ENCODE measurements around the gene SNAI3. TPM values are rescaled to one million over a fixed set of nuclear protein-coding genes. Genes with fewer than 3 reads are reported as not detected.

Gene SNAI3
- total and polyA plus RNA-seq, 9 of the 15 experiments (the other 6 are each of a cell fraction or from before 2014, with no cell fraction given): 0.04 to 4.1 (median 0.80) TPM; not detected in 1

DNA sequence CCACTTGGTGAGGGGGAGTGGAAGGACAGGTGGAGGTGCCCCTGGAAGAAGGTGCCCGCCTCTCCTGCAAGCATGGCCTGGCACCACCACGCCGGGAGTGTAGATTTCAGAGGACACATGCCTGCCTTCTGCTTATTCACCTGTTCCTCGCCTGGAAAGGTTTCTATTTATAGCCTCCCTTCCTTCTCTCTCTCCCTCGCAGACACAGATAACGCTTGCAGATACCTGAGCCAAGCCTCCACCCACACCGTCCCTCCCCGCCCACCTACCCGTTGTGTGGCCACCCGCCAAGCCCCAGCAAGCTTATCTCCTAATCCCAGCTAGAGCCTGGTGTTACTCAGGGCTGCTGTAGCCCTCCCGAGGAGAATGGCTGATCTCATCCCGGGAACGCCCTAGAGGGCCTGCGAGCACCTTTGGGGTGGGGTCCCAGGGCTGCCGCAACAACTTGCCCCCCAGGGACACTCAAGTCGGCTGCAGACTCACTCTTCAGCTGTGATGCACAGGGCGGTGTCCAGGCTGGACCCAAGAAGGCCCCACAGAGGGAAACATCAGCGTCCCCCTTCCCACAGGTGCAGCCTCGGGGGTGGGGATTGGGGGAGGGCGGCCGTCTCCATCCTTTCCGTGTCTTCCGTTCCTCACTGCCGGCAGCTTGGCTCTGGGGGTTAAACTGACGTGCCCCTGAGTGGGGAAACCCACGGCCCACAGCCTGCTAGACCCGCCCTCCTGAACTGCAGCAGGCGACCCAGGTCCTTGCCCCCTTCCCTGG, 1.9 kb upstream of the SNAI3 start (continued):
- TF ChIP-seq, protein P1, sequence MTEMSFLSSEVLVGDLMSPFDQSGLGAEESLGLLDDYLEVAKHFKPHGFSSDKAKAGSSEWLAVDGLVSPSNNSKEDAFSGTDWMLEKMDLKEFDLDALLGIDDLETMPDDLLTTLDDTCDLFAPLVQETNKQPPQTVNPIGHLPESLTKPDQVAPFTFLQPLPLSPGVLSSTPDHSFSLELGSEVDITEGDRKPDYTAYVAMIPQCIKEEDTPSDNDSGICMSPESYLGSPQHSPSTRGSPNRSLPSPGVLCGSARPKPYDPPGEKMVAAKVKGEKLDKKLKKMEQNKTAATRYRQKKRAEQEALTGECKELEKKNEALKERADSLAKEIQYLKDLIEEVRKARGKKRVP (CRISPR knock-in tag; IDR thresholded peaks at IDR 0.05): no peak
- TF ChIP-seq XRCC3 (IDR thresholded peaks at IDR 0.05) (no peak), TAF15 (IDR thresholded peaks at IDR 0.05; ENCODE audit: low read depth, low read length) (0 out of 2 replicates have a peak, but pooled peaks have one; percentile 51), NR1H2 (CRISPR knock-in tag; IDR thresholded peaks at IDR 0.05) (no peak), PHF21A (IDR thresholded peaks at IDR 0.05; ENCODE audit: borderline replicate concordance, low read depth) (peak; percentile 79), NR3C1 (CRISPR knock-in tag; IDR thresholded peaks at IDR 0.05) (no peak), ZNF121 (CRISPR knock-in tag; conservative IDR thresholded peaks at IDR 0.05) (peak; percentile 4), ZNF232 (CRISPR knock-in tag; IDR thresholded peaks at IDR 0.05) (no peak), NRF1 (conservative IDR thresholded peaks at IDR 0.05 in 1 of 2, IDR thresholded peaks at IDR 0.05 in 1 of 2) (peak in 1 of 2 experiments; percentile 39; a peak in 1 of 4 replicates)
- TF ChIP-seq, protein P2, sequence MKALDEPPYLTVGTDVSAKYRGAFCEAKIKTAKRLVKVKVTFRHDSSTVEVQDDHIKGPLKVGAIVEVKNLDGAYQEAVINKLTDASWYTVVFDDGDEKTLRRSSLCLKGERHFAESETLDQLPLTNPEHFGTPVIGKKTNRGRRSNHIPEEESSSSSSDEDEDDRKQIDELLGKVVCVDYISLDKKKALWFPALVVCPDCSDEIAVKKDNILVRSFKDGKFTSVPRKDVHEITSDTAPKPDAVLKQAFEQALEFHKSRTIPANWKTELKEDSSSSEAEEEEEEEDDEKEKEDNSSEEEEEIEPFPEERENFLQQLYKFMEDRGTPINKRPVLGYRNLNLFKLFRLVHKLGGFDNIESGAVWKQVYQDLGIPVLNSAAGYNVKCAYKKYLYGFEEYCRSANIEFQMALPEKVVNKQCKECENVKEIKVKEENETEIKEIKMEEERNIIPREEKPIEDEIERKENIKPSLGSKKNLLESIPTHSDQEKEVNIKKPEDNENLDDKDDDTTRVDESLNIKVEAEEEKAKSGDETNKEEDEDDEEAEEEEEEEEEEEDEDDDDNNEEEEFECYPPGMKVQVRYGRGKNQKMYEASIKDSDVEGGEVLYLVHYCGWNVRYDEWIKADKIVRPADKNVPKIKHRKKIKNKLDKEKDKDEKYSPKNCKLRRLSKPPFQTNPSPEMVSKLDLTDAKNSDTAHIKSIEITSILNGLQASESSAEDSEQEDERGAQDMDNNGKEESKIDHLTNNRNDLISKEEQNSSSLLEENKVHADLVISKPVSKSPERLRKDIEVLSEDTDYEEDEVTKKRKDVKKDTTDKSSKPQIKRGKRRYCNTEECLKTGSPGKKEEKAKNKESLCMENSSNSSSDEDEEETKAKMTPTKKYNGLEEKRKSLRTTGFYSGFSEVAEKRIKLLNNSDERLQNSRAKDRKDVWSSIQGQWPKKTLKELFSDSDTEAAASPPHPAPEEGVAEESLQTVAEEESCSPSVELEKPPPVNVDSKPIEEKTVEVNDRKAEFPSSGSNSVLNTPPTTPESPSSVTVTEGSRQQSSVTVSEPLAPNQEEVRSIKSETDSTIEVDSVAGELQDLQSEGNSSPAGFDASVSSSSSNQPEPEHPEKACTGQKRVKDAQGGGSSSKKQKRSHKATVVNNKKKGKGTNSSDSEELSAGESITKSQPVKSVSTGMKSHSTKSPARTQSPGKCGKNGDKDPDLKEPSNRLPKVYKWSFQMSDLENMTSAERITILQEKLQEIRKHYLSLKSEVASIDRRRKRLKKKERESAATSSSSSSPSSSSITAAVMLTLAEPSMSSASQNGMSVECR (CRISPR knock-in tag; IDR thresholded peaks at IDR 0.05): no peak; the same call in 1 of the 2 replicates
- TF ChIP-seq, protein P3, sequence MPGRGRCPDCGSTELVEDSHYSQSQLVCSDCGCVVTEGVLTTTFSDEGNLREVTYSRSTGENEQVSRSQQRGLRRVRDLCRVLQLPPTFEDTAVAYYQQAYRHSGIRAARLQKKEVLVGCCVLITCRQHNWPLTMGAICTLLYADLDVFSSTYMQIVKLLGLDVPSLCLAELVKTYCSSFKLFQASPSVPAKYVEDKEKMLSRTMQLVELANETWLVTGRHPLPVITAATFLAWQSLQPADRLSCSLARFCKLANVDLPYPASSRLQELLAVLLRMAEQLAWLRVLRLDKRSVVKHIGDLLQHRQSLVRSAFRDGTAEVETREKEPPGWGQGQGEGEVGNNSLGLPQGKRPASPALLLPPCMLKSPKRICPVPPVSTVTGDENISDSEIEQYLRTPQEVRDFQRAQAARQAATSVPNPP (IDR thresholded peaks at IDR 0.05; ENCODE audit: borderline replicate concordance, insufficient read depth, insufficient read length): no peak
- TF ChIP-seq, protein P4, sequence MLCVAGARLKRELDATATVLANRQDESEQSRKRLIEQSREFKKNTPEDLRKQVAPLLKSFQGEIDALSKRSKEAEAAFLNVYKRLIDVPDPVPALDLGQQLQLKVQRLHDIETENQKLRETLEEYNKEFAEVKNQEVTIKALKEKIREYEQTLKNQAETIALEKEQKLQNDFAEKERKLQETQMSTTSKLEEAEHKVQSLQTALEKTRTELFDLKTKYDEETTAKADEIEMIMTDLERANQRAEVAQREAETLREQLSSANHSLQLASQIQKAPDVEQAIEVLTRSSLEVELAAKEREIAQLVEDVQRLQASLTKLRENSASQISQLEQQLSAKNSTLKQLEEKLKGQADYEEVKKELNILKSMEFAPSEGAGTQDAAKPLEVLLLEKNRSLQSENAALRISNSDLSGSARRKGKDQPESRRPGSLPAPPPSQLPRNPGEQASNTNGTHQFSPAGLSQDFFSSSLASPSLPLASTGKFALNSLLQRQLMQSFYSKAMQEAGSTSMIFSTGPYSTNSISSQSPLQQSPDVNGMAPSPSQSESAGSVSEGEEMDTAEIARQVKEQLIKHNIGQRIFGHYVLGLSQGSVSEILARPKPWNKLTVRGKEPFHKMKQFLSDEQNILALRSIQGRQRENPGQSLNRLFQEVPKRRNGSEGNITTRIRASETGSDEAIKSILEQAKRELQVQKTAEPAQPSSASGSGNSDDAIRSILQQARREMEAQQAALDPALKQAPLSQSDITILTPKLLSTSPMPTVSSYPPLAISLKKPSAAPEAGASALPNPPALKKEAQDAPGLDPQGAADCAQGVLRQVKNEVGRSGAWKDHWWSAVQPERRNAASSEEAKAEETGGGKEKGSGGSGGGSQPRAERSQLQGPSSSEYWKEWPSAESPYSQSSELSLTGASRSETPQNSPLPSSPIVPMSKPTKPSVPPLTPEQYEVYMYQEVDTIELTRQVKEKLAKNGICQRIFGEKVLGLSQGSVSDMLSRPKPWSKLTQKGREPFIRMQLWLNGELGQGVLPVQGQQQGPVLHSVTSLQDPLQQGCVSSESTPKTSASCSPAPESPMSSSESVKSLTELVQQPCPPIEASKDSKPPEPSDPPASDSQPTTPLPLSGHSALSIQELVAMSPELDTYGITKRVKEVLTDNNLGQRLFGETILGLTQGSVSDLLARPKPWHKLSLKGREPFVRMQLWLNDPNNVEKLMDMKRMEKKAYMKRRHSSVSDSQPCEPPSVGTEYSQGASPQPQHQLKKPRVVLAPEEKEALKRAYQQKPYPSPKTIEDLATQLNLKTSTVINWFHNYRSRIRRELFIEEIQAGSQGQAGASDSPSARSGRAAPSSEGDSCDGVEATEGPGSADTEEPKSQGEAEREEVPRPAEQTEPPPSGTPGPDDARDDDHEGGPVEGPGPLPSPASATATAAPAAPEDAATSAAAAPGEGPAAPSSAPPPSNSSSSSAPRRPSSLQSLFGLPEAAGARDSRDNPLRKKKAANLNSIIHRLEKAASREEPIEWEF (CRISPR knock-in tag; IDR thresholded peaks at IDR 0.05): no peak
- TF ChIP-seq, protein P5, sequence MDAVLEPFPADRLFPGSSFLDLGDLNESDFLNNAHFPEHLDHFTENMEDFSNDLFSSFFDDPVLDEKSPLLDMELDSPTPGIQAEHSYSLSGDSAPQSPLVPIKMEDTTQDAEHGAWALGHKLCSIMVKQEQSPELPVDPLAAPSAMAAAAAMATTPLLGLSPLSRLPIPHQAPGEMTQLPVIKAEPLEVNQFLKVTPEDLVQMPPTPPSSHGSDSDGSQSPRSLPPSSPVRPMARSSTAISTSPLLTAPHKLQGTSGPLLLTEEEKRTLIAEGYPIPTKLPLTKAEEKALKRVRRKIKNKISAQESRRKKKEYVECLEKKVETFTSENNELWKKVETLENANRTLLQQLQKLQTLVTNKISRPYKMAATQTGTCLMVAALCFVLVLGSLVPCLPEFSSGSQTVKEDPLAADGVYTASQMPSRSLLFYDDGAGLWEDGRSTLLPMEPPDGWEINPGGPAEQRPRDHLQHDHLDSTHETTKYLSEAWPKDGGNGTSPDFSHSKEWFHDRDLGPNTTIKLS (IDR thresholded peaks at IDR 0.05; ENCODE audit: borderline replicate concordance, low read depth): 0 out of 2 replicates have a peak, but pooled peaks have one; percentile 14

Measured in K562 (cell line).